IMR-90 (cell line): ENCODE data around the gene DERA. TPM values are rescaled to one million over a fixed set of nuclear protein-coding genes. Genes with fewer than 3 reads are reported as not detected.

Experiments used
- ATAC-seq: fragments of 200-7000 bp; cut with Tn5 transposase; 2 replicates; pipeline ENCODE4 v1.9.1; 2020; ENCODE audit warnings: low read depth, mild to moderate bottlenecking, moderate library complexity
- BruUV-seq: library from RNA; stranded (reverse); fragments of 400-500 nt; replicated peaks from 2 replicates; lab custom pipeline; 2021; lab: Mats Ljungman, UMichigan
- CTCF ChIA-PET: fragments of 300-600 bp; formaldehyde crosslinking; extraction: SDS; loops from one replicate; lab custom pipeline; 2021; ENCODE audit warnings: antibody characterized with exemption; lab: Yijun Ruan, JAX
- POLR2A ChIA-PET: fragments of 300-600 bp; sonication (Branson Sonifier 250); formaldehyde crosslinking; loops from one replicate; lab custom pipeline; 2022; ENCODE audit warnings: antibody characterized with exemption; ENCODE audit not compliant: unreplicated experiment; lab: Charles Lee
- DNase-seq: peaks from one replicate; pipeline ENCODE4 v3.0.0; 2013
- H2AFZ ChIP-seq: replicated peaks from 2 replicates; pipeline ENCODE3; 2013; ENCODE audit warnings: low read length, mild to moderate bottlenecking; ENCODE audit not compliant: poor library complexity
- H2AK5ac ChIP-seq: 2 replicates; pipeline ENCODE4 v1.6.1; 2013; ENCODE audit warnings: low read depth, low read length, inconsistent platforms
- H2AK9ac ChIP-seq: replicated peaks from 2 replicates; pipeline ENCODE3; 2013; ENCODE audit warnings: mild to moderate bottlenecking, low read depth, low read length, moderate library complexity; ENCODE audit not compliant: poor library complexity
- H2BK120ac ChIP-seq: 2 replicates; pipeline ENCODE4 v1.6.1; 2013; ENCODE audit warnings: low read depth, low read length, inconsistent platforms
- H2BK15ac ChIP-seq: 3 replicates; pipeline ENCODE4 v1.6.1; 2013; ENCODE audit warnings: low read depth, low read length, inconsistent platforms
- H2BK20ac ChIP-seq: 2 replicates; pipeline ENCODE4 v1.6.1; 2013; ENCODE audit warnings: low read depth, mild to moderate bottlenecking, inconsistent platforms, low read length, moderate library complexity
- H2BK5ac ChIP-seq: 2 replicates; pipeline ENCODE4 v1.6.1; 2013; ENCODE audit warnings: mild to moderate bottlenecking, low read depth, low read length, inconsistent platforms; ENCODE audit not compliant: poor library complexity, severe bottlenecking
- H3K14ac ChIP-seq: replicated peaks from 2 replicates; pipeline ENCODE4 v1.6.1; 2013; ENCODE audit warnings: low read depth, low read length, inconsistent platforms
- H3K18ac ChIP-seq: 2 replicates; pipeline ENCODE4 v1.6.1; 2013; ENCODE audit warnings: low read depth, low read length, control low read depth
- H3K23ac ChIP-seq: 2 replicates; pipeline ENCODE4 v1.6.1; 2013; ENCODE audit warnings: low read depth, low read length, inconsistent platforms
- H3K27ac ChIP-seq: 2 replicates; pipeline ENCODE4 v1.5.1; 2013; ENCODE audit warnings: mild to moderate bottlenecking, control low read depth, low read length; ENCODE audit not compliant: insufficient read depth
- H3K27me3 ChIP-seq: 2 replicates; pipeline ENCODE4 v1.6.1; 2013; ENCODE audit warnings: low read length; ENCODE audit not compliant: control insufficient read depth, insufficient read depth
- H3K36me3 ChIP-seq: 2 replicates; pipeline ENCODE4 v1.6.1; 2013; ENCODE audit warnings: low read length, mixed read lengths; ENCODE audit not compliant: control insufficient read depth, insufficient read depth
- H3K4ac ChIP-seq: 2 replicates; pipeline ENCODE4 v1.6.1; 2013; ENCODE audit warnings: low read depth, low read length, inconsistent platforms
- H3K4me1 ChIP-seq: 2 replicates; pipeline ENCODE4 v1.6.1; 2013; ENCODE audit warnings: low read length, mixed read lengths; ENCODE audit not compliant: control insufficient read depth, insufficient read depth
- H3K4me2 ChIP-seq: 2 replicates; pipeline ENCODE4 v1.6.1; 2013; ENCODE audit warnings: low read depth, mild to moderate bottlenecking, control low read depth, low read length, moderate library complexity
- H3K4me3 ChIP-seq: 2 replicates; pipeline ENCODE4 v1.5.1; 2013; ENCODE audit warnings: low read depth, mild to moderate bottlenecking, control low read depth, low read length, moderate library complexity; ENCODE audit not compliant: insufficient read depth
- H3K56ac ChIP-seq: 2 replicates; pipeline ENCODE4 v1.6.1; 2013; ENCODE audit warnings: low read length, inconsistent platforms; ENCODE audit not compliant: insufficient read depth; ENCODE audit errors: extremely low read depth
- H3K79me1 ChIP-seq, 2 experiments: 2 replicates each; pipeline ENCODE4 v1.6.1; 2013; ENCODE audit warnings: low read length in 2 of 2, inconsistent platforms in 1 of 2, low read depth in 1 of 2
- H3K9ac ChIP-seq: 2 replicates; pipeline ENCODE4 v1.6.1; 2013; ENCODE audit warnings: low read depth, low read length, control low read depth
- H3K9me1 ChIP-seq: 2 replicates; pipeline ENCODE4 v1.6.1; 2013; ENCODE audit warnings: low read length, inconsistent platforms; ENCODE audit not compliant: insufficient read depth
- H3K9me3 ChIP-seq: 2 replicates; pipeline ENCODE4 v1.6.1; 2013; ENCODE audit warnings: low read length; ENCODE audit not compliant: control insufficient read depth, insufficient read depth
- H4K20me1 ChIP-seq: 2 replicates; pipeline ENCODE4 v1.6.1; 2013; ENCODE audit warnings: low read length, inconsistent platforms; ENCODE audit not compliant: insufficient read depth
- H4K5ac ChIP-seq: 2 replicates; pipeline ENCODE4 v1.6.1; 2013; ENCODE audit warnings: mild to moderate bottlenecking, low read depth, low read length, control low read depth
- H4K8ac ChIP-seq, 2 experiments: 2 replicates each; pipeline ENCODE4 v1.6.1; 2013; ENCODE audit warnings: low read depth in 2 of 2, low read length in 2 of 2, control low read depth in 1 of 2, inconsistent platforms in 1 of 2
- H4K91ac ChIP-seq: 2 replicates; pipeline ENCODE4 v1.6.1; 2013; ENCODE audit warnings: low read depth, low read length, inconsistent platforms; ENCODE audit not compliant: insufficient read depth
- BHLHE40 ChIP-seq: fragments of 150-350 bp; IDR thresholded peaks from 2 replicates; pipeline ENCODE4 v1.6.1; 2016; ENCODE audit warnings: mild to moderate bottlenecking, low read depth, low read length
- CEBPB ChIP-seq: IDR thresholded peaks from 2 replicates; pipeline ENCODE4 v1.6.1; 2012; ENCODE audit warnings: low read depth, low read length, improper control_type of control experiment
- CHD1 ChIP-seq: IDR thresholded peaks from 2 replicates; pipeline ENCODE4 v1.6.1; 2012; ENCODE audit warnings: low read depth, low read length, improper control_type of control experiment
- CTCF ChIP-seq: conservative IDR thresholded peaks from 2 replicates; pipeline ENCODE4 v1.5.1; 2012; ENCODE audit warnings: mild to moderate bottlenecking, low read depth, low read length, improper control_type of control experiment
- FOS ChIP-seq: fragments of 150-350 bp; IDR thresholded peaks from 2 replicates; pipeline ENCODE4 v1.6.1; 2016; ENCODE audit warnings: low read depth, low read length
- MAFK ChIP-seq: IDR thresholded peaks from 2 replicates; pipeline ENCODE4 v1.6.1; 2012; ENCODE audit warnings: low read depth, low read length, improper control_type of control experiment
- MAZ ChIP-seq: IDR thresholded peaks from 2 replicates; pipeline ENCODE4 v1.6.1; 2012; ENCODE audit warnings: low read depth, mild to moderate bottlenecking, low read length, improper control_type of control experiment, moderate library complexity, borderline replicate concordance
- MXI1 ChIP-seq: IDR thresholded peaks from 2 replicates; pipeline ENCODE4 v1.6.1; 2012; ENCODE audit warnings: low read depth, mild to moderate bottlenecking, low read length, moderate library complexity, borderline replicate concordance
- NFE2L2 ChIP-seq: fragments of 150-350 bp; IDR thresholded peaks from 2 replicates; pipeline ENCODE4 v1.6.1; 2016; ENCODE audit warnings: low read depth, mild to moderate bottlenecking, low read length
- POLR2A ChIP-seq: IDR thresholded peaks from 2 replicates; pipeline ENCODE4 v1.6.1; 2012; ENCODE audit warnings: mild to moderate bottlenecking, low read depth, low read length
- RAD21 ChIP-seq: IDR thresholded peaks from 2 replicates; pipeline ENCODE4 v1.6.1; 2012; ENCODE audit warnings: low read length, improper control_type of control experiment
- RCOR1 ChIP-seq: IDR thresholded peaks from 2 replicates; pipeline ENCODE4 v1.6.1; 2012; ENCODE audit warnings: mild to moderate bottlenecking, low read length, improper control_type of control experiment; ENCODE audit not compliant: insufficient replicate concordance
- RFX5 ChIP-seq: IDR thresholded peaks from 2 replicates; pipeline ENCODE4 v1.8.0; 2012; ENCODE audit warnings: low read depth, mild to moderate bottlenecking, low read length, moderate library complexity
- SMC3 ChIP-seq: fragments of 150-350 bp; IDR thresholded peaks from 2 replicates; pipeline ENCODE4 v1.6.1; 2016; ENCODE audit warnings: low read depth, mild to moderate bottlenecking, antibody characterized with exemption, low read length, moderate library complexity
- USF2 ChIP-seq: fragments of 150-350 bp; IDR thresholded peaks from 2 replicates; pipeline ENCODE4 v1.6.1; 2017; ENCODE audit warnings: mild to moderate bottlenecking, antibody characterized with exemption, low read length, low read depth
- WGBS, 2 experiments: methylation state at CpG; one replicate each; pipeline versions ENCODE4 v1.1.5 to v1.1.7; 2013; ENCODE audit warnings: missing lambda C conversion rate in 2 of 2; ENCODE audit not compliant: insufficient read length in 1 of 2; ENCODE audit errors: extremely low coverage in 2 of 2; 5-methylcytosine and 5-hydroxymethylcytosine counted together
- dilution Hi-C: fragments of 300-500 bp; cut with HindIII; formaldehyde crosslinking; loops from one replicate; pipeline ENCODE4 v1.14.3; 2018; ENCODE audit warnings: low sequenced_read_pairs; ENCODE audit not compliant: unreplicated experiment
- in situ Hi-C: fragments of 300-500 bp; cut with MboI; formaldehyde crosslinking; loops from 3 replicates; pipeline ENCODE4 v1.14.3; 2019; ENCODE audit warnings: low sequenced_read_pairs, inconsistent platforms, mixed read lengths
- intact Hi-C: fragments of 100-400 bp; cut with micrococcal nuclease; formaldehyde crosslinking; loops from 2 replicates; pipeline ENCODE4 v1.10.0; 2022
- polyA plus RNA-seq, 3 experiments: library from polyadenylated mRNA; depleted of rRNA; stranded (reverse); fragments of >200 nt; gene quantifications; 2 replicates each; pipeline ENCODE4 v1.2.3, GENCODE V29; 2012; ENCODE audit warnings: low replicate concordance in 1 of 3
- total RNA-seq: library from RNA; depleted of rRNA; stranded (reverse); fragments of >200 nt; gene quantifications from 2 replicates; pipeline ENCODE4 v1.2.3, GENCODE V29; 2012
- TF ChIP-seq, protein P1 (sequence below): fragments of 150-350 bp; IDR thresholded peaks from 2 replicates; pipeline ENCODE4 v1.6.1; 2016; ENCODE audit warnings: low read depth, mild to moderate bottlenecking, low read length, moderate library complexity, borderline replicate concordance

The DERA gene
- total and polyA plus RNA-seq, 2 of the 4 experiments (the other 2 are of a cell fraction), result 28.1 to 58.6 TPM

DNA sequence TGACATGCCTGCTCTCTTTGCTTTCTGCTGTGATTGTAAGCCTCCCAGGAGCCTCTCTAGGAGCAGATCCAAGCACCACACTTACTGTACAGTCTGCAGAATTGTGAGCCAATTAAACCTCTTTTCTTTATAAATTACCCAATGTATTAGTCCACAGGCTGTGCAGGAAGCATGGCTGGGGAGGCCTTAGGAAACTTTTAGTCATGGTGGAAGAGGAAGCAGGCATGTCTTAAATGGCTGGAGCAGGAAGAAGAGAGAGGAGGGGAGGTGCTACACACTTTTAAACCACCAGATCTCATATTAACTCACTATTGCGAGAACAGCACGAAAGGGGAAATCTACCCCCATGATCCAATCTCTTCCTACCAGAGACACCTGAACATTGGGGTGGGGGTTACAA, 108.9 kb downstream of the DERA start:
- H3K18ac ChIP-seq, result no peak overlapping the region
- ChIA-PET CTCF (no interaction called here), POLR2A (no interaction called here)
- no peak overlapping the region for H3K9ac ChIP-seq
- H3K27me3 ChIP-seq, result no peaks in the 10 kb centered on the region
- no peak overlapping the region for H3K4me2 ChIP-seq
- H2BK20ac ChIP-seq, result no peak overlapping the region
- no CpG with 5 or more reads among the region's 2 CpGs for WGBS, 2 experiments
- dilution Hi-C loops (no loop called here), in situ Hi-C loops (no loop called here), intact Hi-C loops (no loop called here)
- H4K5ac ChIP-seq, result no peak overlapping the region
- H2BK5ac ChIP-seq, result no peak overlapping the region
- peaks cover 1% of the 10 kb centered on the region; the same call in 1 of the 2 replicates for H3K36me3 ChIP-seq
- H4K8ac ChIP-seq, result no peak overlapping the region
- no peak for DNase-seq
- no peak overlapping the region for H2BK120ac ChIP-seq
- no peak overlapping the region for H3K27ac ChIP-seq
- no peak overlapping the region for H3K23ac ChIP-seq
- H2AK5ac ChIP-seq, result no peak overlapping the region
- no peaks in the 10 kb centered on the region for H3K9me3 ChIP-seq
- no peak overlapping the region for H3K4ac ChIP-seq
- no peak for TF ChIP-seq BHLHE40
- TF ChIP-seq MAFK, result no peak
- no peak for TF ChIP-seq CHD1
- TF ChIP-seq POLR2A, result no peak
- TF ChIP-seq RAD21, result no peak
- TF ChIP-seq, protein P1, sequence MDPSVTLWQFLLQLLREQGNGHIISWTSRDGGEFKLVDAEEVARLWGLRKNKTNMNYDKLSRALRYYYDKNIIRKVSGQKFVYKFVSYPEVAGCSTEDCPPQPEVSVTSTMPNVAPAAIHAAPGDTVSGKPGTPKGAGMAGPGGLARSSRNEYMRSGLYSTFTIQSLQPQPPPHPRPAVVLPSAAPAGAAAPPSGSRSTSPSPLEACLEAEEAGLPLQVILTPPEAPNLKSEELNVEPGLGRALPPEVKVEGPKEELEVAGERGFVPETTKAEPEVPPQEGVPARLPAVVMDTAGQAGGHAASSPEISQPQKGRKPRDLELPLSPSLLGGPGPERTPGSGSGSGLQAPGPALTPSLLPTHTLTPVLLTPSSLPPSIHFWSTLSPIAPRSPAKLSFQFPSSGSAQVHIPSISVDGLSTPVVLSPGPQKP, result no peak
- no peak for TF ChIP-seq RCOR1
- no peak for TF ChIP-seq CEBPB
- TF ChIP-seq NFE2L2, result no peak
- no peak for TF ChIP-seq SMC3
- no peak for TF ChIP-seq RFX5
- no peak for TF ChIP-seq MAZ
- no peak for TF ChIP-seq CTCF
- no peak for TF ChIP-seq USF2
- TF ChIP-seq FOS, result no peak
- TF ChIP-seq MXI1, result no peak
- no peak overlapping the region for H2BK15ac ChIP-seq
- H2AFZ ChIP-seq, result no peak overlapping the region
- no peaks in the 10 kb centered on the region; a peak in 3 of 4 replicates for H3K79me1 ChIP-seq
- no peak overlapping the region for H3K56ac ChIP-seq
- H3K9me1 ChIP-seq, result no peaks in the 10 kb centered on the region
- H3K4me3 ChIP-seq, result no peak overlapping the region
- no peaks in the 10 kb centered on the region for H4K20me1 ChIP-seq
- H2AK9ac ChIP-seq, result no peak overlapping the region
- ATAC-seq, result no peak
- H3K4me1 ChIP-seq, result no peaks in the 10 kb centered on the region
- H3K14ac ChIP-seq, result no peak overlapping the region
- no TSS peak for BruUV-seq
- H4K91ac ChIP-seq, result no peak overlapping the region
